ENCODE results near the gene CBX5.

CBX5 gene

GRCh38 chr12:54280468-54281260 lies 742 bp upstream of the CBX5 start, which contains the start of gene HNRNPA1:
HNRNPA1 (plus strand) TSS chr12:54280726; CDS start chr12:54280808, 82 bp downstream.
- Histone ChIP-seq H3K27ac (peak within 1 kb of the TSS; percentile 90 to 100 (median 97)), H3K36me3 (peaks cover 41 to 79% (median 52%) of the 10 kb centered on the region in 11 experiments), H3K9ac (peak within 1 kb of the TSS; percentile 91 to 100 (median 98)), H3K9me3 (replicated peaks in 1 of 11) (no peaks in the 10 kb centered on the region), H3K4me3 (peak within 1 kb of the TSS; percentile 62 to 88 (median 82)), H4K20me1 (peaks cover 43 to 57% (median 47%) of the 10 kb centered on the region in 11 experiments), H3K27me3 (no peaks in the 10 kb centered on the region), H3K4me2 (peak within 1 kb of the TSS; percentile 91 to 98 (median 96)), H3K4me1 (peaks cover 28 to 62% (median 43%) of the 10 kb centered on the region in 10 experiments)
- TF ChIP-seq Cebpa-rat (IDR thresholded peaks at IDR 0.05): no peak

GRCh38 chr12:54279227-54279631 lies 693 bp downstream of the CBX5 start:
- H3K9me3 ChIP-seq (replicated peaks in 1 of 11): no peaks in the 10 kb centered on the region
- no peak for TF ChIP-seq Cebpa-rat (IDR thresholded peaks at IDR 0.05)
- peaks cover 30 to 79% (median 44%) of the 10 kb centered on the region in 11 experiments for H3K36me3 ChIP-seq
- H3K27ac ChIP-seq: peak overlapping the region; percentile 90 to 100 (median 97)
- H3K27me3 ChIP-seq: no peaks in the 10 kb centered on the region
- peaks cover 32 to 55% (median 35%) of the 10 kb centered on the region in 11 experiments for H4K20me1 ChIP-seq
- peaks cover 32 to 49% (median 42%) of the 10 kb centered on the region in 10 experiments for H3K4me1 ChIP-seq
- peak overlapping the region; percentile 85 to 96 (median 91) for H3K4me2 ChIP-seq
- peak overlapping the region; percentile 62 to 88 (median 82) for H3K4me3 ChIP-seq
- H3K9ac ChIP-seq: peak overlapping the region; percentile 91 to 100 (median 98)

- Histone ChIP-seq H4K20me1 (peaks cover 18 to 41% (median 24%) of the 10 kb centered on the region in 11 experiments; a peak in 21 of 22 replicates), H3K36me3 (peaks cover 30 to 79% (median 44%) of the 10 kb centered on the region in 11 experiments), H3K9me3 (replicated peaks in 1 of 11) (no peaks in the 10 kb centered on the region), H3K4me3 (peak overlapping the region; percentile 62 to 88 (median 82)), H3K9ac (peak overlapping the region; percentile 91 to 100 (median 98)), H3K27ac (peak overlapping the region; percentile 90 to 100 (median 97); a peak in 20 of 22 replicates), H3K4me1 (peaks cover 25 to 40% (median 35%) of the 10 kb centered on the region in 10 experiments), H3K27me3 (no peaks in the 10 kb centered on the region), H3K4me2 (peak overlapping the region; percentile 85 to 96 (median 91))
- 0 out of 22 replicates have a peak, but pooled peaks of 1 of the 11 experiments have one; percentile 15 for TF ChIP-seq Cebpa-rat (IDR thresholded peaks at IDR 0.05)
Measured at GRCh38 chr12:54277823-54278276, 2.1 kb downstream of the CBX5 start.

GRCh38 chr12:54276368-54276767 lies 3.6 kb downstream of the CBX5 start:
- H4K20me1 ChIP-seq: peaks cover 3 to 27% (median 10%) of the 10 kb centered on the region in 11 experiments; a peak in 15 of 22 replicates
- no peaks in the 10 kb centered on the region for H3K27me3 ChIP-seq
- TF ChIP-seq Cebpa-rat (IDR thresholded peaks at IDR 0.05): no peak
- H3K4me3 ChIP-seq: no peak overlapping the region
- peaks cover 25 to 40% (median 35%) of the 10 kb centered on the region in 10 experiments for H3K4me1 ChIP-seq
- H3K27ac ChIP-seq: peak overlapping the region in 8 of 11 experiments; percentile 90 to 100 (median 97); a peak in 9 of 22 replicates
- H3K36me3 ChIP-seq: peaks cover 20 to 79% (median 41%) of the 10 kb centered on the region in 11 experiments; a peak in 21 of 22 replicates
- H3K9ac ChIP-seq: peak overlapping the region in 4 of 11 experiments; percentile 91 to 100 (median 94); a peak in 4 of 22 replicates
- H3K9me3 ChIP-seq (replicated peaks in 1 of 11): no peaks in the 10 kb centered on the region
- peak overlapping the region in 10 of 11 experiments; percentile 85 to 96 (median 91); a peak in 15 of 22 replicates for H3K4me2 ChIP-seq

- Histone ChIP-seq H3K9me3 (replicated peaks in 1 of 11) (no peaks in the 10 kb centered on the region), H3K4me2 (no peak overlapping the region), H4K20me1 (peaks cover 0 to 24% (median 6%) of the 10 kb centered on the region in 11 experiments; a peak in 6 of 22 replicates), H3K27ac (peak overlapping the region in 1 of 11 experiments; percentile 9; a peak in 1 of 22 replicates), H3K4me1 (peaks cover 26 to 55% (median 42%) of the 10 kb centered on the region in 10 experiments), H3K27me3 (no peaks in the 10 kb centered on the region), H3K36me3 (peaks cover 19 to 90% (median 45%) of the 10 kb centered on the region in 11 experiments; a peak in 21 of 22 replicates), H3K4me3 (no peak overlapping the region), H3K9ac (0 out of 22 replicates have a peak overlapping the region, but pooled peaks of 2 of the 11 experiments have one; percentile 12 to 15)
- TF ChIP-seq Cebpa-rat (IDR thresholded peaks at IDR 0.05): no peak
Measured at GRCh38 chr12:54273981-54274380, 5.9 kb downstream of the CBX5 start.

GRCh38 chr12:54272214-54272613 lies 7.7 kb downstream of the CBX5 start:
- peaks cover 19 to 89% (median 57%) of the 10 kb centered on the region in 11 experiments; a peak in 21 of 22 replicates for H3K36me3 ChIP-seq
- no peak overlapping the region for H3K4me2 ChIP-seq

GRCh38 chr12:54270345-54270744 lies 9.6 kb downstream of the CBX5 start:
- H3K27me3 ChIP-seq: no peaks in the 10 kb centered on the region
- H3K9me3 ChIP-seq (replicated peaks in 1 of 11): no peaks in the 10 kb centered on the region
- H3K36me3 ChIP-seq: peaks cover 19 to 90% (median 60%) of the 10 kb centered on the region in 11 experiments; a peak in 21 of 22 replicates
- peaks cover 0 to 22% (median 5%) of the 10 kb centered on the region in 11 experiments; a peak in 5 of 22 replicates for H4K20me1 ChIP-seq
- no peak overlapping the region for H3K9ac ChIP-seq
- H3K4me3 ChIP-seq: no peak overlapping the region
- H3K27ac ChIP-seq: 0 out of 22 replicates have a peak overlapping the region, but pooled peaks of 2 of the 11 experiments have one; percentile 2 to 13
- H3K4me2 ChIP-seq: no peak overlapping the region
- H3K4me1 ChIP-seq: peaks cover 0 to 35% (median 14%) of the 10 kb centered on the region in 10 experiments; a peak in 15 of 20 replicates
- no peak for TF ChIP-seq Cebpa-rat (IDR thresholded peaks at IDR 0.05)

More at GRCh38 chr12:54272214-54272613, 7.7 kb downstream of the CBX5 start:
- Histone ChIP-seq H4K20me1 (peaks cover 0 to 24% (median 6%) of the 10 kb centered on the region in 11 experiments; a peak in 5 of 22 replicates), H3K4me1 (peaks cover 10 to 54% (median 31%) of the 10 kb centered on the region in 10 experiments), H3K27ac (no peak overlapping the region), H3K4me3 (no peak overlapping the region), H3K27me3 (no peaks in the 10 kb centered on the region), H3K9me3 (replicated peaks in 1 of 11) (no peaks in the 10 kb centered on the region), H3K9ac (no peak overlapping the region)
- no peak for TF ChIP-seq Cebpa-rat (IDR thresholded peaks at IDR 0.05)

GRCh38 chr12:54266852-54267251 lies 13.1 kb downstream of the CBX5 start:
- Histone ChIP-seq H3K4me2 (no peak overlapping the region), H3K9me3 (replicated peaks in 1 of 11) (no peaks in the 10 kb centered on the region), H3K4me1 (peaks cover 13 to 61% (median 27%) of the 10 kb centered on the region in 10 experiments), H3K36me3 (peaks cover 0 to 80% (median 43%) of the 10 kb centered on the region in 11 experiments; a peak in 17 of 22 replicates), H4K20me1 (peaks cover 0 to 20% (median 0%) of the 10 kb centered on the region in 11 experiments; a peak in 3 of 22 replicates), H3K27me3 (no peaks in the 10 kb centered on the region), H3K9ac (no peak overlapping the region), H3K4me3 (no peak overlapping the region), H3K27ac (no peak overlapping the region)
- TF ChIP-seq Cebpa-rat (IDR thresholded peaks at IDR 0.05): no peak
